IMR-90 (cell line): ENCODE data around the gene METTL4. TPM values are rescaled to one million over a fixed set of nuclear protein-coding genes. Genes with fewer than 3 reads are reported as not detected.

Experiments used
- ATAC-seq: fragments of 200-7000 bp; cut with Tn5 transposase; 2 replicates; pipeline ENCODE4 v1.9.1; 2020; ENCODE audit warnings: low read depth, mild to moderate bottlenecking, moderate library complexity
- BruUV-seq: library from RNA; stranded (reverse); fragments of 400-500 nt; replicated peaks from 2 replicates; lab custom pipeline; 2021; lab: Mats Ljungman, UMichigan
- CTCF ChIA-PET: fragments of 300-600 bp; formaldehyde crosslinking; extraction: SDS; loops from one replicate; lab custom pipeline; 2021; ENCODE audit warnings: antibody characterized with exemption; lab: Yijun Ruan, JAX
- POLR2A ChIA-PET: fragments of 300-600 bp; sonication (Branson Sonifier 250); formaldehyde crosslinking; loops from one replicate; lab custom pipeline; 2022; ENCODE audit warnings: antibody characterized with exemption; ENCODE audit not compliant: unreplicated experiment; lab: Charles Lee
- DNase-seq: peaks from one replicate; pipeline ENCODE4 v3.0.0; 2013
- H2AFZ ChIP-seq: replicated peaks from 2 replicates; pipeline ENCODE3; 2013; ENCODE audit warnings: low read length, mild to moderate bottlenecking; ENCODE audit not compliant: poor library complexity
- H2AK5ac ChIP-seq: 2 replicates; pipeline ENCODE4 v1.6.1; 2013; ENCODE audit warnings: low read depth, low read length, inconsistent platforms
- H2AK9ac ChIP-seq: replicated peaks from 2 replicates; pipeline ENCODE3; 2013; ENCODE audit warnings: mild to moderate bottlenecking, low read depth, low read length, moderate library complexity; ENCODE audit not compliant: poor library complexity
- H2BK120ac ChIP-seq: 2 replicates; pipeline ENCODE4 v1.6.1; 2013; ENCODE audit warnings: low read depth, low read length, inconsistent platforms
- H2BK15ac ChIP-seq: 3 replicates; pipeline ENCODE4 v1.6.1; 2013; ENCODE audit warnings: low read depth, low read length, inconsistent platforms
- H2BK20ac ChIP-seq: 2 replicates; pipeline ENCODE4 v1.6.1; 2013; ENCODE audit warnings: low read depth, mild to moderate bottlenecking, inconsistent platforms, low read length, moderate library complexity
- H2BK5ac ChIP-seq: 2 replicates; pipeline ENCODE4 v1.6.1; 2013; ENCODE audit warnings: mild to moderate bottlenecking, low read depth, low read length, inconsistent platforms; ENCODE audit not compliant: poor library complexity, severe bottlenecking
- H3K14ac ChIP-seq: replicated peaks from 2 replicates; pipeline ENCODE4 v1.6.1; 2013; ENCODE audit warnings: low read depth, low read length, inconsistent platforms
- H3K18ac ChIP-seq: 2 replicates; pipeline ENCODE4 v1.6.1; 2013; ENCODE audit warnings: low read depth, low read length, control low read depth
- H3K23ac ChIP-seq: 2 replicates; pipeline ENCODE4 v1.6.1; 2013; ENCODE audit warnings: low read depth, low read length, inconsistent platforms
- H3K27ac ChIP-seq: 2 replicates; pipeline ENCODE4 v1.5.1; 2013; ENCODE audit warnings: mild to moderate bottlenecking, control low read depth, low read length; ENCODE audit not compliant: insufficient read depth
- H3K27me3 ChIP-seq: 2 replicates; pipeline ENCODE4 v1.6.1; 2013; ENCODE audit warnings: low read length; ENCODE audit not compliant: control insufficient read depth, insufficient read depth
- H3K36me3 ChIP-seq: 2 replicates; pipeline ENCODE4 v1.6.1; 2013; ENCODE audit warnings: low read length, mixed read lengths; ENCODE audit not compliant: control insufficient read depth, insufficient read depth
- H3K4ac ChIP-seq: 2 replicates; pipeline ENCODE4 v1.6.1; 2013; ENCODE audit warnings: low read depth, low read length, inconsistent platforms
- H3K4me1 ChIP-seq: 2 replicates; pipeline ENCODE4 v1.6.1; 2013; ENCODE audit warnings: low read length, mixed read lengths; ENCODE audit not compliant: control insufficient read depth, insufficient read depth
- H3K4me2 ChIP-seq: 2 replicates; pipeline ENCODE4 v1.6.1; 2013; ENCODE audit warnings: low read depth, mild to moderate bottlenecking, control low read depth, low read length, moderate library complexity
- H3K4me3 ChIP-seq: 2 replicates; pipeline ENCODE4 v1.5.1; 2013; ENCODE audit warnings: low read depth, mild to moderate bottlenecking, control low read depth, low read length, moderate library complexity; ENCODE audit not compliant: insufficient read depth
- H3K56ac ChIP-seq: 2 replicates; pipeline ENCODE4 v1.6.1; 2013; ENCODE audit warnings: low read length, inconsistent platforms; ENCODE audit not compliant: insufficient read depth; ENCODE audit errors: extremely low read depth
- H3K79me1 ChIP-seq, 2 experiments: 2 replicates each; pipeline ENCODE4 v1.6.1; 2013; ENCODE audit warnings: low read length in 2 of 2, inconsistent platforms in 1 of 2, low read depth in 1 of 2
- H3K9ac ChIP-seq: 2 replicates; pipeline ENCODE4 v1.6.1; 2013; ENCODE audit warnings: low read depth, low read length, control low read depth
- H3K9me1 ChIP-seq: 2 replicates; pipeline ENCODE4 v1.6.1; 2013; ENCODE audit warnings: low read length, inconsistent platforms; ENCODE audit not compliant: insufficient read depth
- H3K9me3 ChIP-seq: 2 replicates; pipeline ENCODE4 v1.6.1; 2013; ENCODE audit warnings: low read length; ENCODE audit not compliant: control insufficient read depth, insufficient read depth
- H4K20me1 ChIP-seq: 2 replicates; pipeline ENCODE4 v1.6.1; 2013; ENCODE audit warnings: low read length, inconsistent platforms; ENCODE audit not compliant: insufficient read depth
- H4K5ac ChIP-seq: 2 replicates; pipeline ENCODE4 v1.6.1; 2013; ENCODE audit warnings: mild to moderate bottlenecking, low read depth, low read length, control low read depth
- H4K8ac ChIP-seq, 2 experiments: 2 replicates each; pipeline ENCODE4 v1.6.1; 2013; ENCODE audit warnings: low read depth in 2 of 2, low read length in 2 of 2, control low read depth in 1 of 2, inconsistent platforms in 1 of 2
- H4K91ac ChIP-seq: 2 replicates; pipeline ENCODE4 v1.6.1; 2013; ENCODE audit warnings: low read depth, low read length, inconsistent platforms; ENCODE audit not compliant: insufficient read depth
- BHLHE40 ChIP-seq: fragments of 150-350 bp; IDR thresholded peaks from 2 replicates; pipeline ENCODE4 v1.6.1; 2016; ENCODE audit warnings: mild to moderate bottlenecking, low read depth, low read length
- CEBPB ChIP-seq: IDR thresholded peaks from 2 replicates; pipeline ENCODE4 v1.6.1; 2012; ENCODE audit warnings: low read depth, low read length, improper control_type of control experiment
- CTCF ChIP-seq: conservative IDR thresholded peaks from 2 replicates; pipeline ENCODE4 v1.5.1; 2012; ENCODE audit warnings: mild to moderate bottlenecking, low read depth, low read length, improper control_type of control experiment
- FOS ChIP-seq: fragments of 150-350 bp; IDR thresholded peaks from 2 replicates; pipeline ENCODE4 v1.6.1; 2016; ENCODE audit warnings: low read depth, low read length
- MAFK ChIP-seq: IDR thresholded peaks from 2 replicates; pipeline ENCODE4 v1.6.1; 2012; ENCODE audit warnings: low read depth, low read length, improper control_type of control experiment
- MAZ ChIP-seq: IDR thresholded peaks from 2 replicates; pipeline ENCODE4 v1.6.1; 2012; ENCODE audit warnings: low read depth, mild to moderate bottlenecking, low read length, improper control_type of control experiment, moderate library complexity, borderline replicate concordance
- MXI1 ChIP-seq: IDR thresholded peaks from 2 replicates; pipeline ENCODE4 v1.6.1; 2012; ENCODE audit warnings: low read depth, mild to moderate bottlenecking, low read length, moderate library complexity, borderline replicate concordance
- NFE2L2 ChIP-seq: fragments of 150-350 bp; IDR thresholded peaks from 2 replicates; pipeline ENCODE4 v1.6.1; 2016; ENCODE audit warnings: low read depth, mild to moderate bottlenecking, low read length
- POLR2A ChIP-seq: IDR thresholded peaks from 2 replicates; pipeline ENCODE4 v1.6.1; 2012; ENCODE audit warnings: mild to moderate bottlenecking, low read depth, low read length
- RAD21 ChIP-seq: IDR thresholded peaks from 2 replicates; pipeline ENCODE4 v1.6.1; 2012; ENCODE audit warnings: low read length, improper control_type of control experiment
- RCOR1 ChIP-seq: IDR thresholded peaks from 2 replicates; pipeline ENCODE4 v1.6.1; 2012; ENCODE audit warnings: mild to moderate bottlenecking, low read length, improper control_type of control experiment; ENCODE audit not compliant: insufficient replicate concordance
- RFX5 ChIP-seq: IDR thresholded peaks from 2 replicates; pipeline ENCODE4 v1.8.0; 2012; ENCODE audit warnings: low read depth, mild to moderate bottlenecking, low read length, moderate library complexity
- SMC3 ChIP-seq: fragments of 150-350 bp; IDR thresholded peaks from 2 replicates; pipeline ENCODE4 v1.6.1; 2016; ENCODE audit warnings: low read depth, mild to moderate bottlenecking, antibody characterized with exemption, low read length, moderate library complexity
- WGBS, 2 experiments: methylation state at CpG; one replicate each; pipeline versions ENCODE4 v1.1.5 to v1.1.7; 2013; ENCODE audit warnings: missing lambda C conversion rate in 2 of 2; ENCODE audit not compliant: insufficient read length in 1 of 2; ENCODE audit errors: extremely low coverage in 2 of 2; 5-methylcytosine and 5-hydroxymethylcytosine counted together
- dilution Hi-C: fragments of 300-500 bp; cut with HindIII; formaldehyde crosslinking; loops from one replicate; pipeline ENCODE4 v1.14.3; 2018; ENCODE audit warnings: low sequenced_read_pairs; ENCODE audit not compliant: unreplicated experiment
- in situ Hi-C: fragments of 300-500 bp; cut with MboI; formaldehyde crosslinking; loops from 3 replicates; pipeline ENCODE4 v1.14.3; 2019; ENCODE audit warnings: low sequenced_read_pairs, inconsistent platforms, mixed read lengths
- intact Hi-C: fragments of 100-400 bp; cut with micrococcal nuclease; formaldehyde crosslinking; loops from 2 replicates; pipeline ENCODE4 v1.10.0; 2022
- polyA plus RNA-seq, 3 experiments: library from polyadenylated mRNA; depleted of rRNA; stranded (reverse); fragments of >200 nt; gene quantifications; 2 replicates each; pipeline ENCODE4 v1.2.3, GENCODE V29; 2012; ENCODE audit warnings: low replicate concordance in 1 of 3
- total RNA-seq: library from RNA; depleted of rRNA; stranded (reverse); fragments of >200 nt; gene quantifications from 2 replicates; pipeline ENCODE4 v1.2.3, GENCODE V29; 2012
- TF ChIP-seq, protein P1 (sequence below): fragments of 150-350 bp; IDR thresholded peaks from 2 replicates; pipeline ENCODE4 v1.6.1; 2017; ENCODE audit warnings: mild to moderate bottlenecking, antibody characterized with exemption, low read length, low read depth

METTL4 gene
- total and polyA plus RNA-seq, 2 of the 4 experiments (the other 2 are of a cell fraction) = 4.9 to 5.4 TPM

DNA sequence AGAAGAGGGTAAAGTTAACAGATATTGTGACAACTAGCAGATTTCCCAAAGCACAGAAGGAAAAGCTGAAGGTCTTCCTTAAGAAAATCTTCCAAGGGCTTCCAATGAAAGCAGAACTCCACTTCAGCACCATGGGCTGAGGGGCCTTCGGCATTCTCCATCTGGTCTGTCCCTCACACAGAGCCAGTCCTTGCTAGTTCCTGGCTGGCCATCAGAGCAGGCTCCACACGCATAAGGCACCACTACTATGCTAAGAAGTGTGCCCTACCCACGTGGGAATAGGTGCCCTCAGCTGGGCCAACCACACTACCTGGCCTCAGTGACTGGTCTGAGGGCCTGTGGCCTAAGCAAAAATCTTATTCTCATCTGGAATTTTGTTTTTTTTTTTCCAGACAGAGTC is 73.5 kb downstream of the METTL4 start:
- Histone ChIP-seq H2BK5ac (no peak overlapping the region), H3K4me2 (no peak overlapping the region), H2BK20ac (no peak overlapping the region), H3K14ac (no peak overlapping the region), H3K4me3 (no peak overlapping the region), H3K9me1 (no peaks in the 10 kb centered on the region), H2AK5ac (0 out of 2 replicates have a peak overlapping the region, but pooled peaks have one; percentile 16), H3K9ac (no peak overlapping the region), H3K4ac (no peak overlapping the region), H3K27me3 (no peaks in the 10 kb centered on the region), H3K79me1 (no peaks in the 10 kb centered on the region), H4K5ac (no peak overlapping the region), H3K36me3 (no peaks in the 10 kb centered on the region), H2AK9ac (no peak overlapping the region), H2BK15ac (no peak overlapping the region; the same call in 2 of the 3 replicates), H3K9me3 (no peaks in the 10 kb centered on the region), H3K18ac (no peak overlapping the region), H3K23ac (no peak overlapping the region), H3K27ac (no peak overlapping the region), H4K20me1 (no peaks in the 10 kb centered on the region), H3K4me1 (no peaks in the 10 kb centered on the region), H4K91ac (no peak overlapping the region), H2AFZ (no peak overlapping the region), H2BK120ac (no peak overlapping the region), H3K56ac (no peak overlapping the region), H4K8ac (no peak overlapping the region)
- intact Hi-C loops = no loop called here
- POLR2A ChIA-PET = no interaction called here
- TF ChIP-seq, protein P1, sequence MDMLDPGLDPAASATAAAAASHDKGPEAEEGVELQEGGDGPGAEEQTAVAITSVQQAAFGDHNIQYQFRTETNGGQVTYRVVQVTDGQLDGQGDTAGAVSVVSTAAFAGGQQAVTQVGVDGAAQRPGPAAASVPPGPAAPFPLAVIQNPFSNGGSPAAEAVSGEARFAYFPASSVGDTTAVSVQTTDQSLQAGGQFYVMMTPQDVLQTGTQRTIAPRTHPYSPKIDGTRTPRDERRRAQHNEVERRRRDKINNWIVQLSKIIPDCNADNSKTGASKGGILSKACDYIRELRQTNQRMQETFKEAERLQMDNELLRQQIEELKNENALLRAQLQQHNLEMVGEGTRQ = no peak
- no peak for TF ChIP-seq RCOR1
- no peak for TF ChIP-seq RAD21
- no peak for TF ChIP-seq NFE2L2
- no peak for TF ChIP-seq FOS
- TF ChIP-seq MXI1 = no peak
- no peak for TF ChIP-seq MAFK
- TF ChIP-seq RFX5 = no peak
- TF ChIP-seq POLR2A = no peak
- no peak for TF ChIP-seq MAZ
- TF ChIP-seq CEBPB = no peak
- TF ChIP-seq BHLHE40 = no peak
- no peak for TF ChIP-seq CTCF
- no peak for TF ChIP-seq SMC3
- BruUV-seq = no TSS peak
- WGBS, 2 experiments = 80% methylated on average over 1 of the region's 3 CpGs; no CpG with 5 or more reads in 1 of the 2 experiments
- CTCF ChIA-PET = no interaction called here
- DNase-seq (no peak), ATAC-seq (no peak)
- in situ Hi-C loops = no loop called here
- dilution Hi-C loops = no loop called here
